K562 (cell line): ENCODE data around the gene NFE2. TPM values are rescaled to one million over a fixed set of nuclear protein-coding genes. Genes with fewer than 3 reads are reported as not detected.

Source experiments
- ARHGAP35 ChIP-seq: fragments of 450-650 bp; IDR thresholded peaks from 2 replicates; pipeline ENCODE4 v1.6.1; 2018; ENCODE audit not compliant: partially characterized antibody
- CBX1 ChIP-seq: sonication (generic); IDR thresholded peaks from 2 replicates; pipeline ENCODE4 v1.6.1; 2016; ENCODE audit warnings: antibody characterized with exemption, low read depth, mild to moderate bottlenecking
- ESRRA ChIP-seq: fragments of 450-650 bp; IDR thresholded peaks from 2 replicates; pipeline ENCODE4 v1.6.1; 2014; ENCODE audit warnings: low read depth, mild to moderate bottlenecking, moderate library complexity, borderline replicate concordance
- HDAC1 ChIP-seq, 2 experiments: fragments of 450-650 bp; IDR thresholded peaks; 2 replicates each; pipeline ENCODE4 v1.6.1; 2016 to 2017; ENCODE audit warnings: inconsistent platforms in 1 of 2, mild to moderate bottlenecking in 1 of 2, moderate library complexity in 1 of 2
- HDGF ChIP-seq: fragments of 450-650 bp; IDR thresholded peaks from 2 replicates; pipeline ENCODE4 v1.6.1; 2016
- HNRNPH1 ChIP-seq: fragments of 200-400 bp; formaldehyde crosslinking; optimal IDR thresholded peaks from 2 replicates; pipeline ENCODE3; 2017; ENCODE audit warnings: low read depth, mild to moderate bottlenecking, low read length, moderate library complexity
- KAT8 ChIP-seq: fragments of 450-650 bp; IDR thresholded peaks from 2 replicates; pipeline ENCODE4 v1.6.1; 2016; ENCODE audit warnings: low read depth, mild to moderate bottlenecking
- MGA ChIP-seq: fragments of 450-650 bp; IDR thresholded peaks from 2 replicates; pipeline ENCODE4 v1.6.1; 2016; ENCODE audit warnings: mild to moderate bottlenecking, moderate library complexity
- USF1 ChIP-seq: sonication (generic); formaldehyde crosslinking; IDR thresholded peaks from 2 replicates; pipeline ENCODE4 v1.9.0; 2022; ENCODE audit warnings: mild to moderate bottlenecking, missing genetic modification reagents
- ZFPM2 ChIP-seq: fragments of 250-450 bp; sonication (Bioruptor Pico); IDR thresholded peaks from 2 replicates; pipeline ENCODE4 v1.5.1; 2022; ENCODE audit warnings: mild to moderate bottlenecking
- ZKSCAN1 ChIP-seq: fragments of 150-350 bp; IDR thresholded peaks from 2 replicates; pipeline ENCODE4 v1.6.1; 2016; ENCODE audit warnings: low read depth, low read length
- ZNF165 ChIP-seq: fragments of 250-450 bp; sonication (Bioruptor Pico); IDR thresholded peaks from 2 replicates; pipeline ENCODE4 v1.4.0; 2020; ENCODE audit warnings: borderline replicate concordance
- ZNF75A ChIP-seq: fragments of 450-650 bp; formaldehyde crosslinking; IDR thresholded peaks from 2 replicates; pipeline ENCODE4 v1.4.0; 2020; ENCODE audit warnings: mild to moderate bottlenecking
- ZNF766 ChIP-seq: fragments of 200-800 bp; sonication (Bioruptor generic); conservative IDR thresholded peaks from 2 replicates; pipeline ENCODE4 v1.6.1; 2016; ENCODE audit warnings: missing genetic modification characterization, missing compliant biosample characterization
- polyA plus RNA-seq, 8 experiments: library from polyadenylated mRNA; depleted of rRNA in 4 of 8; stranded (reverse) in 5 of 8; unstranded in 3 of 8; fragments of >200 nt; fragmentation: Nextera tagmentation in 2 of 8; fragmentation: Illumina TruSeq in 1 of 8; extraction: Ambion mirVana in 2 of 8; extraction: Trizol in 1 of 8; gene quantifications; 2 replicates each; pipeline versions ENCODE4 v1.2.1 to v1.2.3, GENCODE V29; 2011 to 2014; ENCODE audit warnings: inconsistent platforms in 1 of 8, missing spikeins in 1 of 8
- total RNA-seq, 7 experiments: library from RNA; depleted of rRNA in 6 of 7; stranded (reverse); fragments of >200 nt in 6 of 7; fragmentation: Illumina TruSeq in 2 of 7; extraction: Trizol in 2 of 7; gene quantifications; 2 replicates each; pipeline versions ENCODE4 v1.2.1 to v1.2.3, GENCODE V29; 2011 to 2021; ENCODE audit warnings: low replicate concordance in 1 of 7
- TF ChIP-seq, protein P1 (sequence below): sonication (generic); formaldehyde crosslinking; IDR thresholded peaks from 2 replicates; pipeline ENCODE4 v1.8.0; 2022; ENCODE audit warnings: missing genetic modification reagents, mild to moderate bottlenecking, borderline replicate concordance

Gene NFE2
- total and polyA plus RNA-seq, 9 of the 15 experiments (the other 6 are each of a cell fraction or from before 2014, with no cell fraction given): 12.3 to 282 (median 208) TPM

- no peak for TF ChIP-seq ZNF165 (CRISPR knock-in tag)
- TF ChIP-seq ARHGAP35: no peak
- peak; percentile 98 for TF ChIP-seq HDGF
- TF ChIP-seq USF1 (CRISPR knock-in tag): no peak
- TF ChIP-seq KAT8: no peak
- TF ChIP-seq, protein P1, sequence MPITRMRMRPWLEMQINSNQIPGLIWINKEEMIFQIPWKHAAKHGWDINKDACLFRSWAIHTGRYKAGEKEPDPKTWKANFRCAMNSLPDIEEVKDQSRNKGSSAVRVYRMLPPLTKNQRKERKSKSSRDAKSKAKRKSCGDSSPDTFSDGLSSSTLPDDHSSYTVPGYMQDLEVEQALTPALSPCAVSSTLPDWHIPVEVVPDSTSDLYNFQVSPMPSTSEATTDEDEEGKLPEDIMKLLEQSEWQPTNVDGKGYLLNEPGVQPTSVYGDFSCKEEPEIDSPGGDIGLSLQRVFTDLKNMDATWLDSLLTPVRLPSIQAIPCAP (CRISPR knock-in tag): no peak
- no peak for TF ChIP-seq ZNF766 (CRISPR knock-in tag)
- no peak for TF ChIP-seq ZKSCAN1
- no peak for TF ChIP-seq MGA
- TF ChIP-seq CBX1: no peak
- TF ChIP-seq HDAC1 (IDR thresholded peaks at IDR 0.05): peak in 1 of 2 experiments; percentile 77; a peak in 2 of 4 replicates
- TF ChIP-seq ESRRA: no peak
- TF ChIP-seq ZNF75A (CRISPR knock-in tag): no peak
- TF ChIP-seq HNRNPH1: no peak
- no peak for TF ChIP-seq ZFPM2 (CRISPR knock-in tag)
Observed at GRCh38 chr12:54294953-54295566, 5.8 kb downstream of the NFE2 start (continued).
